Measurements from ENCODE around the gene UBE2L3. TPM values are rescaled to one million over a fixed set of nuclear protein-coding genes. Genes with fewer than 3 reads are reported as not detected.
A peak's percentile ranks its signal among the peaks of the same experiment; 100 is the strongest.

UBE2L3 gene
- total and polyA plus RNA-seq, 2 of the 13 experiments (the other 11 are each of a cell fraction or from before 2014, with no cell fraction given), result 30.2 to 58.1 TPM

- TF ChIP-seq ZNF296 (CRISPR knock-in tag; conservative IDR thresholded peaks at IDR 0.05) (no peak), ZBTB10 (CRISPR knock-in tag; IDR thresholded peaks at IDR 0.05; ENCODE audit: borderline replicate concordance) (no peak), RARG (CRISPR knock-in tag; IDR thresholded peaks at IDR 0.05; ENCODE audit: low read depth) (no peak), HDAC1 (CRISPR knock-in tag; IDR thresholded peaks at IDR 0.05) (peak; percentile 59; the same call in 1 of the 2 replicates), MYC (CRISPR knock-in tag; IDR thresholded peaks at IDR 0.05; ENCODE audit: borderline replicate concordance) (peak; percentile 60), ZNF558 (CRISPR knock-in tag; IDR thresholded peaks at IDR 0.05; ENCODE audit: borderline replicate concordance) (0 out of 2 replicates have a peak, but pooled peaks have one; percentile 51), SETDB1 (CRISPR knock-in tag; IDR thresholded peaks at IDR 0.05; ENCODE audit: borderline replicate concordance) (no peak), ZNF432 (CRISPR knock-in tag; IDR thresholded peaks at IDR 0.05; ENCODE audit: borderline replicate concordance) (no peak), RELA (CRISPR knock-in tag; IDR thresholded peaks at IDR 0.05) (no peak), ZFP37 (CRISPR knock-in tag; IDR thresholded peaks at IDR 0.05; ENCODE audit: borderline replicate concordance) (no peak), KDM2A (CRISPR knock-in tag; IDR thresholded peaks at IDR 0.05; ENCODE audit: borderline replicate concordance, low read depth) (peak; percentile 97), RXRB (CRISPR knock-in tag; IDR thresholded peaks at IDR 0.05; ENCODE audit: borderline replicate concordance) (no peak), ZNF580 (CRISPR knock-in tag; IDR thresholded peaks at IDR 0.05; ENCODE audit: borderline replicate concordance, low read depth) (no peak; the same call in 1 of the 2 replicates), ZNF446 (CRISPR knock-in tag; IDR thresholded peaks at IDR 0.05) (no peak; the same call in 1 of the 2 replicates), RAD51 (IDR thresholded peaks at IDR 0.05; ENCODE audit: borderline replicate concordance) (no peak), HMGA1 (CRISPR knock-in tag; conservative IDR thresholded peaks at IDR 0.05) (no peak), SATB2 (CRISPR knock-in tag; IDR thresholded peaks at IDR 0.05) (no peak), GTF2F1 (IDR thresholded peaks at IDR 0.05; ENCODE audit: low read length) (no peak), ZNF772 (CRISPR knock-in tag; IDR thresholded peaks at IDR 0.05) (no peak), ZFP36L2 (CRISPR knock-in tag; IDR thresholded peaks at IDR 0.05) (no peak), NR2F2 (IDR thresholded peaks at IDR 0.05; ENCODE audit: borderline replicate concordance, low read depth) (peak; percentile 21; the same call in 1 of the 2 replicates), KAT2B (IDR thresholded peaks at IDR 0.05; ENCODE audit: borderline replicate concordance, low read depth, low read length) (no peak), ZNF503 (CRISPR knock-in tag; IDR thresholded peaks at IDR 0.05) (no peak), ZBTB8A (CRISPR knock-in tag; IDR thresholded peaks at IDR 0.05; ENCODE audit: borderline replicate concordance, low read depth) (no peak), ZNF205 (CRISPR knock-in tag; IDR thresholded peaks at IDR 0.05) (no peak), AGO1 (IDR thresholded peaks at IDR 0.05; ENCODE audit: low read depth, low read length, poor library complexity, severe bottlenecking) (peak; percentile 98), SP4 (CRISPR knock-in tag; IDR thresholded peaks at IDR 0.05) (peak; percentile 68; the same call in 1 of the 2 replicates), ZFP62 (CRISPR knock-in tag; IDR thresholded peaks at IDR 0.05) (no peak)
Observed at GRCh38 chr22:21657360-21658032, 90.0 kb downstream of the UBE2L3 start (continued).
